ENCODE measurements around the gene DSC3.

DNA sequence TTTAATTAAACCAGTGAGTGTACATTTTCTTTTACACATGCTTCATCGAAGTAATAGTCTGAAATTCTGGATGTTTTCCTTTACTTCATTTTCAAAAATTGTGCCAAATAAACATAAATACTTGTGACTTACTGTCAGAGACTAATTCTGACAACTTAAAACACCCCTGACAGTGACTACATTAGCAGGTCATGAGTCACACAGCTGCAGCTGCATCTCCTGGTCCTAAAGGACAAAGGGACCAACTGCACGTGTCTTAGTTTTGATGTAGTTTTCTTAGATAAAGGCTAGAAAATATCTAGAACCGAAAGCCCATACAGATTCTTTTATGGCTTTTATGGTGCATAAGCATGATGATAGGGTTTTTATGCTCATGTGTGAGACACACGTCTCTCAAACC, 29.6 kb upstream of the DSC3 start:
- TF ChIP-seq, protein P1, sequence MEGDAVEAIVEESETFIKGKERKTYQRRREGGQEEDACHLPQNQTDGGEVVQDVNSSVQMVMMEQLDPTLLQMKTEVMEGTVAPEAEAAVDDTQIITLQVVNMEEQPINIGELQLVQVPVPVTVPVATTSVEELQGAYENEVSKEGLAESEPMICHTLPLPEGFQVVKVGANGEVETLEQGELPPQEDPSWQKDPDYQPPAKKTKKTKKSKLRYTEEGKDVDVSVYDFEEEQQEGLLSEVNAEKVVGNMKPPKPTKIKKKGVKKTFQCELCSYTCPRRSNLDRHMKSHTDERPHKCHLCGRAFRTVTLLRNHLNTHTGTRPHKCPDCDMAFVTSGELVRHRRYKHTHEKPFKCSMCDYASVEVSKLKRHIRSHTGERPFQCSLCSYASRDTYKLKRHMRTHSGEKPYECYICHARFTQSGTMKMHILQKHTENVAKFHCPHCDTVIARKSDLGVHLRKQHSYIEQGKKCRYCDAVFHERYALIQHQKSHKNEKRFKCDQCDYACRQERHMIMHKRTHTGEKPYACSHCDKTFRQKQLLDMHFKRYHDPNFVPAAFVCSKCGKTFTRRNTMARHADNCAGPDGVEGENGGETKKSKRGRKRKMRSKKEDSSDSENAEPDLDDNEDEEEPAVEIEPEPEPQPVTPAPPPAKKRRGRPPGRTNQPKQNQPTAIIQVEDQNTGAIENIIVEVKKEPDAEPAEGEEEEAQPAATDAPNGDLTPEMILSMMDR (IDR thresholded peaks at IDR 0.05) = no peak
- no peak for TF ChIP-seq EP300 (IDR thresholded peaks at IDR 0.05)
- TF ChIP-seq ZFP36 (IDR thresholded peaks at IDR 0.05; ENCODE audit: borderline replicate concordance, partially characterized antibody) = no peak
- TF ChIP-seq MYC (IDR thresholded peaks at IDR 0.05; ENCODE audit: borderline replicate concordance, low read length) = no peak
- no peak for TF ChIP-seq JUNB (IDR thresholded peaks at IDR 0.05)
- no peak for TF ChIP-seq KDM1A (IDR thresholded peaks at IDR 0.05; ENCODE audit: low read depth)
- no peak for TF ChIP-seq POLR2A (IDR thresholded peaks at IDR 0.05; ENCODE audit: low read length)
- no peak for TF ChIP-seq RAD21 (conservative IDR thresholded peaks at IDR 0.05 in 1 of 2, IDR thresholded peaks at IDR 0.05 in 1 of 2)
- TF ChIP-seq CEBPB (IDR thresholded peaks at IDR 0.05) = no peak
- TF ChIP-seq, protein P2, sequence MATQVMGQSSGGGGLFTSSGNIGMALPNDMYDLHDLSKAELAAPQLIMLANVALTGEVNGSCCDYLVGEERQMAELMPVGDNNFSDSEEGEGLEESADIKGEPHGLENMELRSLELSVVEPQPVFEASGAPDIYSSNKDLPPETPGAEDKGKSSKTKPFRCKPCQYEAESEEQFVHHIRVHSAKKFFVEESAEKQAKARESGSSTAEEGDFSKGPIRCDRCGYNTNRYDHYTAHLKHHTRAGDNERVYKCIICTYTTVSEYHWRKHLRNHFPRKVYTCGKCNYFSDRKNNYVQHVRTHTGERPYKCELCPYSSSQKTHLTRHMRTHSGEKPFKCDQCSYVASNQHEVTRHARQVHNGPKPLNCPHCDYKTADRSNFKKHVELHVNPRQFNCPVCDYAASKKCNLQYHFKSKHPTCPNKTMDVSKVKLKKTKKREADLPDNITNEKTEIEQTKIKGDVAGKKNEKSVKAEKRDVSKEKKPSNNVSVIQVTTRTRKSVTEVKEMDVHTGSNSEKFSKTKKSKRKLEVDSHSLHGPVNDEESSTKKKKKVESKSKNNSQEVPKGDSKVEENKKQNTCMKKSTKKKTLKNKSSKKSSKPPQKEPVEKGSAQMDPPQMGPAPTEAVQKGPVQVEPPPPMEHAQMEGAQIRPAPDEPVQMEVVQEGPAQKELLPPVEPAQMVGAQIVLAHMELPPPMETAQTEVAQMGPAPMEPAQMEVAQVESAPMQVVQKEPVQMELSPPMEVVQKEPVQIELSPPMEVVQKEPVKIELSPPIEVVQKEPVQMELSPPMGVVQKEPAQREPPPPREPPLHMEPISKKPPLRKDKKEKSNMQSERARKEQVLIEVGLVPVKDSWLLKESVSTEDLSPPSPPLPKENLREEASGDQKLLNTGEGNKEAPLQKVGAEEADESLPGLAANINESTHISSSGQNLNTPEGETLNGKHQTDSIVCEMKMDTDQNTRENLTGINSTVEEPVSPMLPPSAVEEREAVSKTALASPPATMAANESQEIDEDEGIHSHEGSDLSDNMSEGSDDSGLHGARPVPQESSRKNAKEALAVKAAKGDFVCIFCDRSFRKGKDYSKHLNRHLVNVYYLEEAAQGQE (IDR thresholded peaks at IDR 0.05) = no peak
- no peak for TF ChIP-seq CHD2 (IDR thresholded peaks at IDR 0.05; ENCODE audit: low read length, partially characterized antibody)
